ENCODE measurements around the gene TCEANC. TPM values are rescaled to one million over a fixed set of nuclear protein-coding genes. Genes with fewer than 3 reads are reported as not detected.
"Not testable (repeated sequence)": the region's sequence is repeated elsewhere in the genome, so short reads cannot be mapped to it uniquely, and the experiment has no call there.

The TCEANC gene
- total RNA-seq, 2 donors from 2014 or later: 2.9 to 5.4 TPM

- DNase-seq: no peak
- intact Hi-C loops (cut with DNase I): loop anchor here in 1 of 2 donors (10.0 kb wide), 1 partner anchor 382 kb away; no protein-coding TSS in a partner anchor
Observed at GRCh38 chrX:13652287-13652793, 601 bp upstream of the TCEANC start.

GRCh38 chrX:13654116-13654515 lies 1.2 kb downstream of the TCEANC start:
- no peak for ATAC-seq
- intact Hi-C loops (cut with DNase I): loop anchor here in 1 of 2 donors (10.0 kb wide), 1 partner anchor 381 kb away; no protein-coding TSS in a partner anchor
- no peak for DNase-seq

More at GRCh38 chrX:13652287-13652793, 601 bp upstream of the TCEANC start:
- no peak for ATAC-seq

- intact Hi-C loops (cut with DNase I): loop anchor here (5.0 to 10.0 kb wide), 3 partner anchors 92 to 379 kb away; no protein-coding TSS in a partner anchor
- DNase-seq: no peak
- no peak for ATAC-seq
Observed at GRCh38 chrX:13655674-13656073, 2.7 kb downstream of the TCEANC start.

GRCh38 chrX:13658602-13659001 lies 5.7 kb downstream of the TCEANC start:
- DNase-seq: no peak
- intact Hi-C loops (cut with DNase I): loop anchor here (2.0 to 10.0 kb wide), 4 partner anchors 89 to 376 kb away; no protein-coding TSS in a partner anchor
- ATAC-seq: peak in 1 of 2 donors; percentile 61

- ATAC-seq: peak in 1 of 2 donors; percentile 44
- intact Hi-C loops (cut with DNase I): loop anchor here (2.0 to 10.0 kb wide), 4 partner anchors 88 to 376 kb away; no protein-coding TSS in a partner anchor
- no peak for DNase-seq
Observed at GRCh38 chrX:13659063-13659462, 6.1 kb downstream of the TCEANC start.

GRCh38 chrX:13661735-13662288 lies 8.9 kb downstream of the TCEANC start:
- no peak for DNase-seq
- no peak for ATAC-seq
- intact Hi-C loops (cut with DNase I): no loop called here

GRCh38 chrX:13662355-13662791 lies 9.4 kb downstream of the TCEANC start:
- intact Hi-C loops (cut with DNase I): no loop called here
- DNase-seq: no peak
- ATAC-seq: no peak

- DNase-seq: no peak
- intact Hi-C loops (cut with DNase I): no loop called here
- ATAC-seq: peak in 1 of 2 donors; percentile 33
Observed at GRCh38 chrX:13664020-13664419, 11.1 kb downstream of the TCEANC start.

GRCh38 chrX:13666836-13667235 lies 13.9 kb downstream of the TCEANC start:
- DNase-seq (peak; percentile 28), ATAC-seq (peak in 1 of 2 donors; percentile 37)
- intact Hi-C loops (cut with DNase I): no loop called here

GRCh38 chrX:13667919-13668318 lies 15.0 kb downstream of the TCEANC start:
- ATAC-seq (no peak), DNase-seq (no peak)
- intact Hi-C loops (cut with DNase I): no loop called here

- peak; percentile 64 for DNase-seq
Observed at GRCh38 chrX:13669246-13669737, 16.4 kb downstream of the TCEANC start.

GRCh38 chrX:13669755-13670154 lies 16.8 kb downstream of the TCEANC start:
- DNase-seq; intact Hi-C loops (cut with DNase I); ATAC-seq: not testable (repeated sequence)

More at GRCh38 chrX:13669246-13669737, 16.4 kb downstream of the TCEANC start:
- ATAC-seq: peak; percentile 83 to 92
- intact Hi-C loops (cut with DNase I): no loop called here

GRCh38 chrX:13670197-13670596 lies 17.3 kb downstream of the TCEANC start:
- intact Hi-C loops (cut with DNase I): no loop called here
- no peak for DNase-seq
- ATAC-seq: no peak

GRCh38 chrX:13673016-13673415 lies 20.1 kb downstream of the TCEANC start:
- DNase-seq (no peak), ATAC-seq (no peak)
- intact Hi-C loops (cut with DNase I): no loop called here

- DNase-seq (no peak), ATAC-seq (no peak)
- intact Hi-C loops (cut with DNase I): no loop called here
Observed at GRCh38 chrX:13676885-13677284, 23.9 kb downstream of the TCEANC start.

GRCh38 chrX:13679700-13680099 lies 26.8 kb downstream of the TCEANC start:
- DNase-seq; ATAC-seq; intact Hi-C loops (cut with DNase I): not testable (repeated sequence)

GRCh38 chrX:13681595-13681994 lies 28.7 kb downstream of the TCEANC start:
- ATAC-seq (no peak), DNase-seq (no peak)
- intact Hi-C loops (cut with DNase I): no loop called here

GRCh38 chrX:13684361-13684760 lies 31.4 kb downstream of the TCEANC start:
- ATAC-seq: no peak
- no peak for DNase-seq
- intact Hi-C loops (cut with DNase I): no loop called here

GRCh38 chrX:13685126-13685763 lies 32.3 kb downstream of the TCEANC start:
- intact Hi-C loops (cut with DNase I): no loop called here
- DNase-seq (no peak), ATAC-seq (no peak)

- ATAC-seq: no peak
- no peak for DNase-seq
- intact Hi-C loops (cut with DNase I): no loop called here
Observed at GRCh38 chrX:13687203-13687602, 34.3 kb downstream of the TCEANC start.
